RWPE1 (cell line): ENCODE measurements around the gene IL17B.

Experiments used
- CTCF ChIA-PET: fragments of 350-600 bp; sonication (Branson Sonifier 250); formaldehyde crosslinking; extraction: SDS; loops from one replicate; lab custom pipeline; 2021; lab: Yijun Ruan, JAX
- POLR2A ChIA-PET: fragments of 400-600 bp; formaldehyde crosslinking; extraction: SDS; loops from one replicate; lab custom pipeline; 2020; ENCODE audit warnings: antibody characterized with exemption; ENCODE audit not compliant: low non-redundant PET; lab: Yijun Ruan, JAX
- DNase-seq: peaks from one replicate; pipeline ENCODE4 v3.0.0; 2012; ENCODE audit warnings: low spot score
- H3K27ac ChIP-seq: fragments of 450-650 bp; 2 replicates; pipeline ENCODE4 v1.5.1; 2017
- TF ChIP-seq, protein P1 (sequence below): fragments of 450-650 bp; conservative IDR thresholded peaks from 2 replicates; pipeline ENCODE4 v1.5.1; 2017; ENCODE audit warnings: low read depth, mild to moderate bottlenecking

IL17B gene

DNA sequence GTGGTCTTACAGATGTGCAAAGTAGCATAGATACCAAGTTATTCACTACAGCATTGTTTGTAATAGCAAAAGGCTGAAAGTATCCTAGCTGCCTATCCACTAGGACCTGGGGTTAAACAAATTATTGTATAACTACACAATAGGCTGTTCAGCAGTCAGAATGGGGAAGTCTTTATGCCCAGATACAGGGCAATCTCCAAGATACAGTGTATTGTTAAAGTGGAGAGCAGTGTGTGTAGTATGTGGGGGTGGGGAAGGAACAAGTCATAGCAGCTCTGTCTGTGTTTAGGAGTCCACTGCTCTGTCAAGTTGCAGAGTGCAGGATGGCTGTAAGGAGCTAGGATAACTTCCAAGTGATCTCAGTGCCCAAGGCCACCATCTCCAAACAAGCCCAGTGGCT lies 15.7 kb downstream of the IL17B start:
- ChIA-PET CTCF (interaction anchor here (0.6 kb wide), 1 partner anchor 8 kb away, joined by 3 read pairs; no protein-coding TSS in a partner anchor), POLR2A (no interaction called here)
- no peak overlapping the region for H3K27ac ChIP-seq
- no peak for DNase-seq
- TF ChIP-seq, protein P1, sequence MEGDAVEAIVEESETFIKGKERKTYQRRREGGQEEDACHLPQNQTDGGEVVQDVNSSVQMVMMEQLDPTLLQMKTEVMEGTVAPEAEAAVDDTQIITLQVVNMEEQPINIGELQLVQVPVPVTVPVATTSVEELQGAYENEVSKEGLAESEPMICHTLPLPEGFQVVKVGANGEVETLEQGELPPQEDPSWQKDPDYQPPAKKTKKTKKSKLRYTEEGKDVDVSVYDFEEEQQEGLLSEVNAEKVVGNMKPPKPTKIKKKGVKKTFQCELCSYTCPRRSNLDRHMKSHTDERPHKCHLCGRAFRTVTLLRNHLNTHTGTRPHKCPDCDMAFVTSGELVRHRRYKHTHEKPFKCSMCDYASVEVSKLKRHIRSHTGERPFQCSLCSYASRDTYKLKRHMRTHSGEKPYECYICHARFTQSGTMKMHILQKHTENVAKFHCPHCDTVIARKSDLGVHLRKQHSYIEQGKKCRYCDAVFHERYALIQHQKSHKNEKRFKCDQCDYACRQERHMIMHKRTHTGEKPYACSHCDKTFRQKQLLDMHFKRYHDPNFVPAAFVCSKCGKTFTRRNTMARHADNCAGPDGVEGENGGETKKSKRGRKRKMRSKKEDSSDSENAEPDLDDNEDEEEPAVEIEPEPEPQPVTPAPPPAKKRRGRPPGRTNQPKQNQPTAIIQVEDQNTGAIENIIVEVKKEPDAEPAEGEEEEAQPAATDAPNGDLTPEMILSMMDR: no peak

DNA sequence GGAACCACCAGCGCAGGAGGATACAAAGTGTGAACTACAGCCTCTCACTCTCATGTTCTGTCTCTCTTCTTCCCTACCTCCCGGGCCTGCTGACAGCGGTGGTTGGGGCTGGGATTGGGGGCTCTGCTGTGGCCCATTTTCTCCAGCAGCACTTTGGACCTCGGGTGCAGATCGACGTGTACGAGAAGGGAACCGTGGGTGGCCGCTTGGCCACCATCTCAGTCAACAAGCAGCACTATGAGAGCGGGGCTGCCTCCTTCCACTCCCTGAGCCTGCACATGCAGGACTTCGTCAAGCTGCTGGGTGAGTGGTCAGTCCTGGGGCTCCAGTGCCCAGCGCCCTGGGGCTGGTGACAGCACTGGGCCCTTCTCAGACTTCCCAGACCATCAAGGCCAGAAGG lies 16.6 kb downstream of the IL17B start:
- TF ChIP-seq, protein P1: no peak
- DNase-seq: no peak
- ChIA-PET CTCF (interaction anchor here (0.6 kb wide), 1 partner anchor 9 kb away, joined by 3 read pairs; no protein-coding TSS in a partner anchor), POLR2A (no interaction called here)
- H3K27ac ChIP-seq: no peak overlapping the region

DNA sequence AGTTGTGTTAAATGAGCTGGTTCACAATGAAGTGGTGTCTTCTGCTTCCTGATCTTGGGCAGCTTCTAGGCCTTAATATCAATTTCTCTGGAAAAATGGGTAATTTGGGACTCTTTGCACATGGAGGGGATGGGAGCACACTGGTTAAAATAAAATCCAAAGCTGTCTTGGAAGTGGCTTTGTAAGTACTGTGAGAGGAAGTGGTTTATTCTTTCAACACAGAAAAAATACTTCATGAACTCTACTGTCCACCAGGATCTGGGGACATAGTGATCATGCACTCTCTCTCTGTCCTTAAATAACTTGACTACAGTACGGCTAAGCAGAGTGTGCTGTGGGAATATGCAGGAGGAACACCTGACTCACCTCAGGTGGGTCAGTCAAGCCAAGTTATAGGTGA lies 18.8 kb downstream of the IL17B start:
- no peak overlapping the region for H3K27ac ChIP-seq
- CTCF ChIA-PET: interaction anchor here (0.6 to 1.8 kb wide), 3 partner anchors 12 to 35 kb away, joined by 3 to 6 read pairs (median 4); no protein-coding TSS in a partner anchor
- TF ChIP-seq, protein P1: no peak
- DNase-seq: no peak
- POLR2A ChIA-PET: interaction anchor here (0.7 to 0.8 kb wide), 2 partner anchors 15 to 21 kb away, joined by 3 to 6 read pairs; no protein-coding TSS in a partner anchor

DNA sequence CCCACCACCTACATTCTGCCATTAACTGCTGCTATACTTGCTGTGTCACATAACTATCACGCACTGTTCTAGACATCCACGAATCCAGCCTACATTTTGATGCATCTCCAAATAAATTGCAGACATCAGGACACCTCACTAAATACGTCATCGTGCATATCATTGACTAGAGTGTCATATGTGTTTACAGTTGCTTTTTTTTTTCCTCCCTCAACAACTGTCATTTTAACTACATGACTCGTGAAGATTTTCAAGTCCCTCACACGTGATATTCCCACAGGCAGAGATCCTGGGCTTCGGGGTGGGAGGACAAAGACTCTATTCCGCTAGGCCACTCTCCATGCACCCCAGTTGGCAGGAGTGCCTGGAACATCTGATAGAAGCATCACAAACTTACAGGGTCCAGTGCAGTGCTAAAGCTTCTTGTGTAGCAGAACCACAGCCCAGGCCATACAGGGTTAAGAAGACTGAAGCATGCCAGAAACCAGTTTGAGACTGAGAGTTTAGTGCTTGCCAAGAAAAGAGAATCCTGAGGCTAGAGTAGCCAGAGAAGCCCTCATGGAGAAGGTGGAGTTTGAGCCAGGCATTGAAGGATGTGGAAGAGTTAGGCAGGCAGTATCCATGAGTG lies 20.1 kb downstream of the IL17B start:
- TF ChIP-seq, protein P1: no peak
- ChIA-PET POLR2A (no interaction called here), CTCF (interaction anchor here (0.6 to 1.7 kb wide), 2 partner anchors 8 to 1342 kb away, joined by 3 to 16 read pairs; partner anchors contain the start of gene RBM22)
- no peak overlapping the region for H3K27ac ChIP-seq
- DNase-seq: no peak

DNA sequence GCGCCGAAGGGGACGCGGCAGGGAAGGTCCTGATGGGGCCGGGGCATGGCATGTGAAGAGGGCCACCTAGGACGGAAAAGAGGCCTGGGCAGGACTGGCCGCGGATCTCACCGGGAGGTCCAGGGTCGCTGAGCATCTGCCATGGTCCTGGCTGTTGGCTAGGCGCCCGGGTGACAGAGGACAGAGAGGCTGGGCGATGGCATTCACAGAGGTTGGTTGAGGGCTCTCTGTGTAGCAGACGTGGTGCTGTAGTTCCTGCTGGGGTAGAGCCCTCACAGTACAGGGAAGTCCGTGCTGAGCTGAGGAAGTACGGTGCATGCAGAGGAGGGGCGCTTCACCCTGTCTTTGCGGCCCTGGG lies 20.8 kb downstream of the IL17B start:
- no peak for DNase-seq
- CTCF ChIA-PET: interaction anchor here (0.6 to 1.7 kb wide), 4 partner anchors 9 to 1343 kb away, joined by 3 to 16 read pairs (median 4); partner anchors contain the start of gene RBM22
- POLR2A ChIA-PET: no interaction called here
- TF ChIP-seq, protein P1: no peak
- H3K27ac ChIP-seq: peak overlapping the region; percentile 55

DNA sequence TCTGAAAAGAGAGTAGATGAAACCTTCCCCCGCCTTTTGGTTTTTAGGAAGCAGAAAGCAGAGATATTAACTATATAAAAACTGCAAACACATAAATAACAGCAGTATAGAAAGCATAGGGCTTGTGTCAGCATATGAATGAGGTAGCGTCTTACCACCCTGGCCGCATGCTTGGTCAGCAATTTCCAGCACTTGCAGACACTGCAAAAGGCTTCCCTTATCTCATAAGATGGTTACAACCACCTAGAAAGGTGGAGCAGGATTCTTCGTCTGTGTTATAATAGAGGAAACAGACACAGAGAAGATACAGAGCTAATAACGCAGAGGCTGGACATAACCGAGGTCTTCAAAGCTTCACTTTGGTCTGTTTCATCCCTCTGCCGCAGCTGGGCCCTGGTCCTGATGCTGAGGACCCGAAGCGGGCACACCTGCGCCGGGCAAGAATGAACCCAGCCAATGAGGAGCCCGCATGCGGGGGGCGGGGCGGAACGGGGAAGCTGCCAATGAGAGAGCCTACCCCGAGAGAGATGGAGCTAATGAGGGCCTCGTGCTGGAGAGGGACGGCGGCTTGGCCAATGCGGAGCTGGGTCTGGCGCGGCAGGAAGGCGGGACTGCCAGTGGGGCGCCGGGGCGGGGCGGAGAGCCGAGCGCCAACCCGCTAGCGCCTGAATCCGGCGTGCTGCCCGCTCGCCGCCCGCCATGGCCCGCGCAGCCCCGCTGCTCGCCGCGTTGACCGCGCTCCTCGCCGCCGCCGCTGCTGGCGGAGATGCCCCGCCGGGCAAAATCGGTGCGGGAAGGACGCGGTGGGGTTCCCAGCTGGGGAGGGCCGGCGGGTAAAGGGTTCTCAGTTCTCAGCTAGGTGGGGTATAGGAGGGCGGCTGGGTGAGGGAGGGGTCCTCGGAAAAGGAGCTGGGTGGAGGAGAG lies 21.5 kb downstream of the IL17B start, which contains the start of gene PCYOX1L:
PCYOX1L (plus strand) TSS at position 677 of the 924 bp plus-strand sequence; CDS start at position 700, 23 bp downstream.
- TF ChIP-seq, protein P1: no peak
- H3K27ac ChIP-seq: peak within 1 kb of the TSS; percentile 55
- POLR2A ChIA-PET: no interaction called here
- peak; percentile 100 for DNase-seq
- CTCF ChIA-PET: interaction anchor here (0.6 to 1.7 kb wide), 3 partner anchors 9 to 77 kb away, joined by 3 to 16 read pairs (median 6); no protein-coding TSS in a partner anchor
